Ishikawa (cell line): Measurements from ENCODE around the gene NPAS3.

ENCODE experiments used
- CEBPB ChIP-seq: IDR thresholded peaks from 2 replicates; pipeline ENCODE4 v1.6.1; 2012
- CREB1 ChIP-seq: IDR thresholded peaks from 2 replicates; pipeline ENCODE4 v1.6.1; 2012; ENCODE audit warnings: low read depth
- EGR1 ChIP-seq: IDR thresholded peaks from 2 replicates; pipeline ENCODE4 v1.6.1; 2012
- EP300 ChIP-seq: IDR thresholded peaks from 2 replicates; pipeline ENCODE4 v1.6.1; 2012; ENCODE audit warnings: borderline replicate concordance
- FOXM1 ChIP-seq: IDR thresholded peaks from 2 replicates; pipeline ENCODE4 v1.6.1; 2012; ENCODE audit warnings: low read depth, borderline replicate concordance
- NFIC ChIP-seq: IDR thresholded peaks from 2 replicates; pipeline ENCODE4 v1.6.1; 2012
- RAD21 ChIP-seq: IDR thresholded peaks from 2 replicates; pipeline ENCODE4 v1.6.1; 2012; ENCODE audit warnings: low read depth
- TAF1 ChIP-seq: IDR thresholded peaks from 2 replicates; pipeline ENCODE4 v1.6.1; 2012; ENCODE audit warnings: low read depth, mild to moderate bottlenecking
- TCF12 ChIP-seq: IDR thresholded peaks from 2 replicates; pipeline ENCODE4 v1.6.1; 2012; ENCODE audit warnings: low read depth
- TEAD4 ChIP-seq: IDR thresholded peaks from 2 replicates; pipeline ENCODE4 v1.6.1; 2012
- YY1 ChIP-seq: IDR thresholded peaks from 2 replicates; pipeline ENCODE4 v1.6.1; 2012; ENCODE audit warnings: low read depth
- ZBTB7A ChIP-seq: IDR thresholded peaks from 2 replicates; pipeline ENCODE4 v1.6.1; 2012; ENCODE audit warnings: low read depth
- TF ChIP-seq, protein P1 (sequence below): IDR thresholded peaks from 2 replicates; pipeline ENCODE4 v1.6.1; 2012
- TF ChIP-seq, protein P2 (sequence below): IDR thresholded peaks from 2 replicates; pipeline ENCODE4 v1.6.1; 2012; ENCODE audit warnings: low read depth, mild to moderate bottlenecking
- TF ChIP-seq, protein P3 (sequence below): IDR thresholded peaks from 2 replicates; pipeline ENCODE4 v1.6.1; 2012

The NPAS3 gene

DNA sequence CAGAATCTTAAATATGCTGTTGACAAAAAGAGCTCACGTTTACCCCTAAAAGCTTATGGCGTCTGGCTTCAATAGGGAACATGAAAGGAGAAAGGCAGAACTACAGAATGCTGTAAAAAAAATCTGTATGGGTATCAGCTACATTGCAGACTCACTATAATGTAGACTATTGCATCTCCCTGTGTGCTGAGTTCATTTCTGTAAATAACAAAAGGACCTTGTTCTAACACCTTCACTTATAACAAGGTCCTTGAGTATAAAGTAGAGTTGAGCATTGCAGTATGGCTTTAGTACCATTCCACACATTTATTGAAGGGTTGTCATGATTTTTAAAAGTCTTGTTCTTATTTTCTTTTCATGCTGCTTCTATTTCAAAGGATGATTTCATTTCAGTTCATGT is 165.3 kb downstream of the NPAS3 start:
- TF ChIP-seq TEAD4 (no peak), YY1 (no peak), EP300 (no peak), CREB1 (no peak), EGR1 (no peak), FOXM1 (no peak), RAD21 (no peak), TAF1 (no peak), TCF12 (no peak), CEBPB (no peak), ZBTB7A (no peak), NFIC (no peak)
- TF ChIP-seq, protein P1, sequence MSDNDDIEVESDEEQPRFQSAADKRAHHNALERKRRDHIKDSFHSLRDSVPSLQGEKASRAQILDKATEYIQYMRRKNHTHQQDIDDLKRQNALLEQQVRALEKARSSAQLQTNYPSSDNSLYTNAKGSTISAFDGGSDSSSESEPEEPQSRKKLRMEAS: no peak
- TF ChIP-seq, protein P2, sequence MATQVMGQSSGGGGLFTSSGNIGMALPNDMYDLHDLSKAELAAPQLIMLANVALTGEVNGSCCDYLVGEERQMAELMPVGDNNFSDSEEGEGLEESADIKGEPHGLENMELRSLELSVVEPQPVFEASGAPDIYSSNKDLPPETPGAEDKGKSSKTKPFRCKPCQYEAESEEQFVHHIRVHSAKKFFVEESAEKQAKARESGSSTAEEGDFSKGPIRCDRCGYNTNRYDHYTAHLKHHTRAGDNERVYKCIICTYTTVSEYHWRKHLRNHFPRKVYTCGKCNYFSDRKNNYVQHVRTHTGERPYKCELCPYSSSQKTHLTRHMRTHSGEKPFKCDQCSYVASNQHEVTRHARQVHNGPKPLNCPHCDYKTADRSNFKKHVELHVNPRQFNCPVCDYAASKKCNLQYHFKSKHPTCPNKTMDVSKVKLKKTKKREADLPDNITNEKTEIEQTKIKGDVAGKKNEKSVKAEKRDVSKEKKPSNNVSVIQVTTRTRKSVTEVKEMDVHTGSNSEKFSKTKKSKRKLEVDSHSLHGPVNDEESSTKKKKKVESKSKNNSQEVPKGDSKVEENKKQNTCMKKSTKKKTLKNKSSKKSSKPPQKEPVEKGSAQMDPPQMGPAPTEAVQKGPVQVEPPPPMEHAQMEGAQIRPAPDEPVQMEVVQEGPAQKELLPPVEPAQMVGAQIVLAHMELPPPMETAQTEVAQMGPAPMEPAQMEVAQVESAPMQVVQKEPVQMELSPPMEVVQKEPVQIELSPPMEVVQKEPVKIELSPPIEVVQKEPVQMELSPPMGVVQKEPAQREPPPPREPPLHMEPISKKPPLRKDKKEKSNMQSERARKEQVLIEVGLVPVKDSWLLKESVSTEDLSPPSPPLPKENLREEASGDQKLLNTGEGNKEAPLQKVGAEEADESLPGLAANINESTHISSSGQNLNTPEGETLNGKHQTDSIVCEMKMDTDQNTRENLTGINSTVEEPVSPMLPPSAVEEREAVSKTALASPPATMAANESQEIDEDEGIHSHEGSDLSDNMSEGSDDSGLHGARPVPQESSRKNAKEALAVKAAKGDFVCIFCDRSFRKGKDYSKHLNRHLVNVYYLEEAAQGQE: no peak
- TF ChIP-seq, protein P3, sequence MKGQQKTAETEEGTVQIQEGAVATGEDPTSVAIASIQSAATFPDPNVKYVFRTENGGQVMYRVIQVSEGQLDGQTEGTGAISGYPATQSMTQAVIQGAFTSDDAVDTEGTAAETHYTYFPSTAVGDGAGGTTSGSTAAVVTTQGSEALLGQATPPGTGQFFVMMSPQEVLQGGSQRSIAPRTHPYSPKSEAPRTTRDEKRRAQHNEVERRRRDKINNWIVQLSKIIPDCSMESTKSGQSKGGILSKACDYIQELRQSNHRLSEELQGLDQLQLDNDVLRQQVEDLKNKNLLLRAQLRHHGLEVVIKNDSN: no peak

DNA sequence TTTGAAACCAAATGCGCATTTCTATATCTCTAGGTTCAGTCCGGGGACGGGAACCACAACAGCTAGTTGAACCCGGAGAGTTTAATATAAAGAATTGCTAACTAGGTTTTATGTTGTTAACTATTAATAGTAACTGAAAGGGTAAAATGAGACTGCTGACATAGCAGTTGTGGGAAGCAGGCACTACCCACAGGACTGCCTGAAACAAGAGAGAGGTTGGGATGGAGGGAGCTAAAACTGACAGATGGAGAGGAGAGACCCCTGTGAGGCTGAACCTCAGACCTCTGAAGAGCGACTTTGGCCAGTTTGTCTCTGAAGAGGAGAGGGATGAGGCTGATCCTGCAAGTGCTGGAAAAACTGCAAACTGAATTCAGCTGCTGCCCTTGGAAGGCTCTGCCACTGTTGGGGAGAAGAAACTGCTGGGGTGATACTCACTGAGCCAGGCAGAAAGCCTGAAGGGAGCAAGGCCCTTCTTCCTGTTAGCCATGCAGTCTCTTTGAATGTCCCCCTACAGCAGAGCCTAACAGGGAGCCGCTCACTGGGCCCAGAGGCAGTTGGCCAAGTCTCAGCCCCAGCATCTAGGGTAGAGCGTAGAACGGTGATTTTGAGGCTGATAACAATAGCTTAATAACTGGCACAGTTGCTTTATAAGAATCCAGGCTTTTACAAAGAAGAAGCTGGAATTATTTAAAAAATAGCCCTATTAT is 172.2 kb downstream of the NPAS3 start:
- TF ChIP-seq TEAD4: no peak
- no peak for TF ChIP-seq RAD21
- no peak for TF ChIP-seq TAF1
- TF ChIP-seq FOXM1: no peak
- no peak for TF ChIP-seq YY1

- no peak for TF ChIP-seq CREB1
- TF ChIP-seq TAF1: no peak
- TF ChIP-seq, protein P2: no peak
- TF ChIP-seq RAD21: no peak
- no peak for TF ChIP-seq FOXM1
- TF ChIP-seq, protein P1: no peak
- TF ChIP-seq NFIC: no peak
- TF ChIP-seq, protein P3: no peak
- no peak for TF ChIP-seq YY1
- TF ChIP-seq TEAD4: no peak
- no peak for TF ChIP-seq CEBPB
- no peak for TF ChIP-seq EP300
- no peak for TF ChIP-seq EGR1
- TF ChIP-seq TCF12: no peak
- TF ChIP-seq ZBTB7A: no peak
These were observed 175.7 kb downstream of the NPAS3 start for GRCh38 chr14:33114331-33114730.

DNA sequence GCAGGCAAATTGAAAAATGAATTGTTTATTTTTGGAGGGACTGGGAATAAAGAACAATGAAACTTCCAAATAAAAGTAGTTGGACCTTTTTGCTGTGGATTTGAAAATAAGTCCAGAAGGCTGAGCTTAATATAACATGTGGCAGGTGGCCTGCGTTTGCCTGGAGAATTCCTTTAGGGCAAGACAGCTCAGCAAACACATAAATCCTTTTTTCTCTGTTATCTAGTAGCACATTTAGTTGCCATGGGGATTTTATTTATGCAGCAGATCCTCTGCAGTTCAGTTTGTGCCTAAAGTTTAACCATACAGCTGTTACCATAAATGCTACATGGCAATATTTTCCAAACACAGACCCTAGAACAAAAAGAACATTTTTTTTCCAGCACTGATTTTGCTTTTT is 180.0 kb downstream of the NPAS3 start:
- TF ChIP-seq TEAD4: no peak
- TF ChIP-seq, protein P1: no peak
- TF ChIP-seq, protein P3: no peak
- TF ChIP-seq NFIC: no peak
- no peak for TF ChIP-seq EP300
- no peak for TF ChIP-seq ZBTB7A
- TF ChIP-seq, protein P2: no peak
- no peak for TF ChIP-seq RAD21
- TF ChIP-seq YY1: no peak
- TF ChIP-seq CEBPB: no peak
- TF ChIP-seq CREB1: no peak
- no peak for TF ChIP-seq FOXM1
